SK-N-SH (cell line): ENCODE data around the gene LHX4.
A peak's percentile ranks its signal among the peaks of the same experiment; 100 is the strongest.

Experiments used
- CHD2 ChIP-seq: fragments of 150-350 bp; IDR thresholded peaks from 2 replicates; pipeline ENCODE4 v1.6.1; 2018; ENCODE audit warnings: low read length; ENCODE audit not compliant: partially characterized antibody
- EP300 ChIP-seq, 2 experiments: IDR thresholded peaks; 2 replicates each; pipeline versions ENCODE4 v1.4.0 to v1.6.1; 2012; ENCODE audit warnings: borderline replicate concordance in 1 of 2, low read depth in 1 of 2, low read length in 1 of 2
- EZH2phosphoT487 ChIP-seq: fragments of 200-600 bp; sonication (generic); IDR thresholded peaks from 2 replicates; pipeline ENCODE4 v1.6.1; 2017; ENCODE audit warnings: low read depth, mixed run types, mild to moderate bottlenecking, antibody characterized with exemption, moderate library complexity, borderline replicate concordance
- FOXJ3 ChIP-seq: sonication (generic); formaldehyde crosslinking; IDR thresholded peaks from 2 replicates; pipeline ENCODE4 v1.5.1; 2020; ENCODE audit warnings: mild to moderate bottlenecking, missing genetic modification reagents
- GABPA ChIP-seq: IDR thresholded peaks from 2 replicates; pipeline ENCODE4 v1.4.0; 2012; ENCODE audit warnings: low read depth, mild to moderate bottlenecking
- JUND ChIP-seq: IDR thresholded peaks from 2 replicates; pipeline ENCODE4 v1.4.0; 2012
- NFIC ChIP-seq: IDR thresholded peaks from 2 replicates; pipeline ENCODE4 v1.4.0; 2012; ENCODE audit warnings: borderline replicate concordance
- NRF1 ChIP-seq: IDR thresholded peaks from 2 replicates; pipeline ENCODE4 v1.6.1; 2012; ENCODE audit warnings: low read depth, mild to moderate bottlenecking, low read length
- RAD21 ChIP-seq: IDR thresholded peaks from 2 replicates; pipeline ENCODE4 v1.6.1; 2012; ENCODE audit warnings: mild to moderate bottlenecking, low read length
- TEAD4 ChIP-seq: IDR thresholded peaks from 2 replicates; pipeline ENCODE4 v1.4.0; 2012; ENCODE audit warnings: mild to moderate bottlenecking, borderline replicate concordance; ENCODE audit not compliant: insufficient read depth
- TF ChIP-seq, protein P1 (sequence below): fragments of 200-600 bp; sonication (generic); IDR thresholded peaks from 2 replicates; pipeline ENCODE4 v1.6.1; 2017; ENCODE audit warnings: antibody characterized with exemption, mild to moderate bottlenecking, moderate library complexity
- TF ChIP-seq, protein P2 (sequence below): IDR thresholded peaks from 2 replicates; pipeline ENCODE4 v1.4.0; 2012; ENCODE audit warnings: low read depth

DNA sequence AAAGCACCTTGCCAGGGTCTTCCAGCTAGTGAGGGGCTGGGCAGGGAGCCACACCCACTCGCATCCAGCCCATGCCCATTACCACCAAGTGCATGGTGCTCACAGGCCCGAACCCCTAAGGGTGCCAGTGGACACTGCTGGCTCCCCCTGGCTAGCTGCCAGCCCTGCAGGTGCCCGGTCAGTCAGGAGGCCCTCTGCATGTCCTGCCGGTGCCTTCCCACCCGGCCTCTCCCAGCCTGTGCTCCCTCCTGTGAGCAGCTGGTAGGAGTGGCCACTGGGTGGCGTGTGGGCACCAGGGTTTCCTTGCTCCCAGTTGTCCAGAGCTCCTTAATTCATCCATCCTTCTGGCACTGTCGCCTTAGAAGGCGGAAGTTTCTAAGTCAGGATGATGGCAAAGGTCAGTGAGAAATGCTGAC, 42.0 kb upstream of the LHX4 start:
- TF ChIP-seq, protein P1, sequence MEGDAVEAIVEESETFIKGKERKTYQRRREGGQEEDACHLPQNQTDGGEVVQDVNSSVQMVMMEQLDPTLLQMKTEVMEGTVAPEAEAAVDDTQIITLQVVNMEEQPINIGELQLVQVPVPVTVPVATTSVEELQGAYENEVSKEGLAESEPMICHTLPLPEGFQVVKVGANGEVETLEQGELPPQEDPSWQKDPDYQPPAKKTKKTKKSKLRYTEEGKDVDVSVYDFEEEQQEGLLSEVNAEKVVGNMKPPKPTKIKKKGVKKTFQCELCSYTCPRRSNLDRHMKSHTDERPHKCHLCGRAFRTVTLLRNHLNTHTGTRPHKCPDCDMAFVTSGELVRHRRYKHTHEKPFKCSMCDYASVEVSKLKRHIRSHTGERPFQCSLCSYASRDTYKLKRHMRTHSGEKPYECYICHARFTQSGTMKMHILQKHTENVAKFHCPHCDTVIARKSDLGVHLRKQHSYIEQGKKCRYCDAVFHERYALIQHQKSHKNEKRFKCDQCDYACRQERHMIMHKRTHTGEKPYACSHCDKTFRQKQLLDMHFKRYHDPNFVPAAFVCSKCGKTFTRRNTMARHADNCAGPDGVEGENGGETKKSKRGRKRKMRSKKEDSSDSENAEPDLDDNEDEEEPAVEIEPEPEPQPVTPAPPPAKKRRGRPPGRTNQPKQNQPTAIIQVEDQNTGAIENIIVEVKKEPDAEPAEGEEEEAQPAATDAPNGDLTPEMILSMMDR: peak; percentile 73
- TF ChIP-seq NRF1 (peak; percentile 19; the same call in 1 of the 2 replicates), CHD2 (no peak), NFIC (no peak), EZH2phosphoT487 (no peak), FOXJ3 (CRISPR knock-in tag) (no peak), TEAD4 (no peak), EP300 (IDR thresholded peaks at IDR 0.05; ENCODE audit: borderline replicate concordance in 1 of 2, low read depth in 1 of 2, low read length in 1 of 2) (no peak), GABPA (no peak), JUND (no peak), RAD21 (peak; percentile 87)
- TF ChIP-seq, protein P2, sequence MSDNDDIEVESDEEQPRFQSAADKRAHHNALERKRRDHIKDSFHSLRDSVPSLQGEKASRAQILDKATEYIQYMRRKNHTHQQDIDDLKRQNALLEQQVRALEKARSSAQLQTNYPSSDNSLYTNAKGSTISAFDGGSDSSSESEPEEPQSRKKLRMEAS: no peak
